HepG2 (cell line): ENCODE data around the gene SNX15. TPM values are rescaled to one million over a fixed set of nuclear protein-coding genes. Genes with fewer than 3 reads are reported as not detected.

ENCODE experiments used
- ATAC-seq: fragments of 200-7000 bp; cut with Tn5 transposase; 3 replicates; pipeline ENCODE4 v1.9.1; 2020; ENCODE audit warnings: mild to moderate bottlenecking, moderate library complexity
- BruUV-seq: library from RNA; stranded (reverse); fragments of 400-500 nt; replicated peaks from 2 replicates; lab custom pipeline; 2021; lab: Mats Ljungman, UMichigan
- CTCF ChIA-PET: fragments of 300-600 bp; formaldehyde crosslinking; extraction: SDS; loops from one replicate; lab custom pipeline; 2021; ENCODE audit warnings: low total read pairs, inconsistent platforms, low intra/inter-chr PET ratio; lab: Yijun Ruan, JAX
- POLR2A ChIA-PET: fragments of 350-600 bp; sonication (Branson Sonifier 250); formaldehyde crosslinking; loops from one replicate; lab custom pipeline; 2020; ENCODE audit warnings: antibody characterized with exemption, inconsistent platforms; lab: Yijun Ruan, JAX
- DNase-seq: peaks from one replicate; pipeline ENCODE4 v3.0.0-alpha.2; 2015; ENCODE audit warnings: low spot score
- FAIRE-seq: peaks from 3 replicates; lab custom pipeline; 2011; peaks lifted over from hg19 to GRCh38; lab: Jason Lieb, UNC
- H2AFZ ChIP-seq: one replicate; pipeline ENCODE4 v1.6.1; 2011; ENCODE audit warnings: low read length, inconsistent platforms
- H3K27ac ChIP-seq: fragments of 300-600 bp; 3 replicates; pipeline ENCODE4 v1.8.0; 2011; ENCODE audit warnings: mixed run types, mild to moderate bottlenecking, mixed read lengths, low read length, inconsistent platforms; ENCODE audit not compliant: insufficient read depth; ENCODE audit errors: extremely low read length
- H3K27me3 ChIP-seq, 2 experiments: fragments of 200-600 bp in 1 of 2; 2 replicates in 1 of 2; 3 replicates in 1 of 2; pipeline versions ENCODE4 v1.6.0 to v1.8.0; 2011; ENCODE audit warnings: low read length in 2 of 2, mild to moderate bottlenecking in 2 of 2, moderate library complexity in 2 of 2, inconsistent platforms in 1 of 2; ENCODE audit not compliant: insufficient read depth in 2 of 2, control insufficient read depth in 1 of 2
- H3K36me3 ChIP-seq, 2 experiments: fragments of 200-600 bp in 1 of 2; replicated peaks in 1 of 2; 2 replicates in 1 of 2; 3 replicates in 1 of 2; pipeline versions ENCODE4 v1.5.1 to v1.8.0; 2011; ENCODE audit warnings: low read length in 2 of 2, inconsistent platforms in 1 of 2; ENCODE audit not compliant: insufficient read depth in 2 of 2, control insufficient read depth in 1 of 2
- H3K4me1 ChIP-seq: 2 replicates; pipeline ENCODE4 v1.5.1; 2012; ENCODE audit warnings: low read length, inconsistent platforms; ENCODE audit not compliant: insufficient read depth
- H3K4me2 ChIP-seq: 2 replicates; pipeline ENCODE4 v1.6.0; 2011; ENCODE audit warnings: low read depth, low read length, inconsistent platforms
- H3K4me3 ChIP-seq, 3 experiments: fragments of 200-600 bp in 1 of 3; sonication (generic), shearing (Covaris generic) in 1 of 3; replicated peaks in 1 of 3; 2 replicates each; pipeline ENCODE4 v1.5.1; 2011 to 2016; ENCODE audit warnings: low read length in 3 of 3, inconsistent platforms in 2 of 3, low read depth in 2 of 3, mild to moderate bottlenecking in 2 of 3, control low read depth in 1 of 3, mixed read lengths in 1 of 3; ENCODE audit not compliant: insufficient read depth in 1 of 3
- H3K79me2 ChIP-seq: one replicate; pipeline ENCODE4 v1.6.1; 2011; ENCODE audit warnings: low read length, inconsistent platforms; ENCODE audit not compliant: insufficient read depth
- H3K9ac ChIP-seq: 2 replicates; pipeline ENCODE4 v1.6.0; 2011; ENCODE audit warnings: mild to moderate bottlenecking, low read depth, low read length, inconsistent platforms; ENCODE audit not compliant: insufficient read depth
- H3K9me3 ChIP-seq: 2 replicates; pipeline ENCODE4 v1.5.1; 2012; ENCODE audit warnings: mild to moderate bottlenecking, low read length
- H4K20me1 ChIP-seq: 2 replicates; pipeline ENCODE4 v1.6.0; 2011; ENCODE audit warnings: inconsistent platforms, mild to moderate bottlenecking, low read length, moderate library complexity; ENCODE audit not compliant: insufficient read depth
- BATF2 ChIP-seq: sonication (generic); formaldehyde crosslinking; IDR thresholded peaks from 2 replicates; pipeline ENCODE4 v1.8.0; 2022; ENCODE audit warnings: mild to moderate bottlenecking, missing genetic modification reagents, moderate library complexity
- BCL3 ChIP-seq: sonication (generic); formaldehyde crosslinking; IDR thresholded peaks from 2 replicates; pipeline ENCODE4 v1.5.1; 2020; ENCODE audit warnings: mild to moderate bottlenecking, missing genetic modification reagents, moderate library complexity
- CCAR2 ChIP-seq: fragments of 200-400 bp; formaldehyde crosslinking; optimal IDR thresholded peaks from 2 replicates; pipeline ENCODE3; 2018; ENCODE audit warnings: low read depth, mild to moderate bottlenecking, low read length, moderate library complexity
- E2F1 ChIP-seq: sonication (generic); formaldehyde crosslinking; IDR thresholded peaks from 2 replicates; pipeline ENCODE4 v1.5.0; 2020; ENCODE audit warnings: missing genetic modification reagents
- GZF1 ChIP-seq: sonication (generic); formaldehyde crosslinking; IDR thresholded peaks from 2 replicates; pipeline ENCODE4 v1.5.1; 2020; ENCODE audit warnings: mild to moderate bottlenecking, missing genetic modification reagents
- IKZF5 ChIP-seq: IDR thresholded peaks from 2 replicates; pipeline ENCODE4 v1.6.1; 2018; ENCODE audit warnings: missing genetic modification reagents, mild to moderate bottlenecking, missing compliant biosample characterization
- ISX ChIP-seq: sonication (generic); formaldehyde crosslinking; conservative IDR thresholded peaks from 2 replicates; pipeline ENCODE4 v1.5.0; 2020; ENCODE audit warnings: missing genetic modification reagents
- MAFK ChIP-seq, 2 experiments: IDR thresholded peaks in 1 of 2; conservative IDR thresholded peaks in 1 of 2; 2 replicates each; pipeline ENCODE4 v1.6.1; 2011; ENCODE audit warnings: improper control_type of control experiment in 2 of 2, low read length in 2 of 2
- MAX ChIP-seq: IDR thresholded peaks from 2 replicates; pipeline ENCODE4 v1.6.1; 2012; ENCODE audit warnings: inconsistent platforms
- PHF21A ChIP-seq: sonication (generic); formaldehyde crosslinking; IDR thresholded peaks from 2 replicates; pipeline ENCODE4 v1.5.0; 2020; ENCODE audit warnings: mild to moderate bottlenecking, missing genetic modification reagents
- RARA ChIP-seq: IDR thresholded peaks from 2 replicates; pipeline ENCODE4 v1.6.1; 2016; ENCODE audit warnings: missing genetic modification reagents, missing compliant biosample characterization
- U2AF2 ChIP-seq: fragments of 200-400 bp; formaldehyde crosslinking; IDR thresholded peaks from 2 replicates; pipeline ENCODE4 v1.6.1; 2017; ENCODE audit warnings: low read depth, mild to moderate bottlenecking, low read length
- ZMAT3 ChIP-seq: sonication (generic); formaldehyde crosslinking; conservative IDR thresholded peaks from 2 replicates; pipeline ENCODE4 v1.7.0; 2021; ENCODE audit warnings: missing genetic modification reagents
- ZNF460 ChIP-seq: sonication (generic); formaldehyde crosslinking; IDR thresholded peaks from 2 replicates; pipeline ENCODE4 v1.5.1; 2020; ENCODE audit warnings: missing genetic modification reagents, mild to moderate bottlenecking, borderline replicate concordance
- ZNF550 ChIP-seq: sonication (generic); formaldehyde crosslinking; IDR thresholded peaks from 2 replicates; pipeline ENCODE4 v1.4.0; 2020; ENCODE audit warnings: mild to moderate bottlenecking, missing genetic modification reagents, borderline replicate concordance
- ZNF704 ChIP-seq: sonication (generic); formaldehyde crosslinking; IDR thresholded peaks from 2 replicates; pipeline ENCODE4 v1.8.1; 2023; ENCODE audit warnings: mild to moderate bottlenecking, inconsistent platforms, moderate library complexity, missing genetic modification reagents, borderline replicate concordance
- WGBS: methylation state at CpG from one replicate; pipeline ENCODE4 v1.1.6; 2017; ENCODE audit warnings: low lambda C conversion rate; 5-methylcytosine and 5-hydroxymethylcytosine counted together
- in situ Hi-C: cut with HindIII; loops from 2 replicates; pipeline ENCODE4 v1.10.0; 2017; ENCODE audit warnings: low pct_unique_long_range_greater_than_20kb; ENCODE audit not compliant: extremely low pct_ligation_motif_present
- intact Hi-C: fragments of 100-400 bp; cut with micrococcal nuclease; formaldehyde crosslinking; loops from one replicate; pipeline ENCODE4 v1.10.0; 2022; ENCODE audit not compliant: unreplicated experiment
- polyA plus RNA-seq, 8 experiments: library from polyadenylated mRNA; depleted of rRNA in 3 of 8; stranded (reverse) in 7 of 8; unstranded in 1 of 8; fragments of >200 nt; fragmentation: Illumina TruSeq in 4 of 8; extraction: Trizol in 4 of 8; gene quantifications; 2 replicates each; pipeline versions ENCODE4 v1.2.1 to v1.2.3, GENCODE V29; 2011 to 2016; ENCODE audit warnings: low read depth in 4 of 8, missing spikeins in 1 of 8, mixed read lengths in 1 of 8; ENCODE audit not compliant: insufficient read depth in 1 of 8
- total RNA-seq, 5 experiments: library from RNA; depleted of rRNA; stranded (reverse); fragments of >200 nt; fragmentation: Illumina TruSeq; extraction: Trizol; gene quantifications; 2 replicates each; pipeline ENCODE4 v1.2.3, GENCODE V29; 2016; ENCODE audit warnings: low read depth in 1 of 5

Gene SNX15
- total and polyA plus RNA-seq, 2 of the 13 experiments (the other 11 are each of a cell fraction or from before 2014, with no cell fraction given) = 19.1 to 22.6 TPM

GRCh38 chr11:64987998-64988854 lies 39.0 kb upstream of the SNX15 start:
- ATAC-seq (peak; percentile 84), FAIRE-seq (no peak), DNase-seq (no peak)
- ChIA-PET POLR2A (interaction anchor here (1.6 to 2.4 kb wide), 2 partner anchors 8 to 11 kb away, joined by 9 to 14 read pairs; partner anchors contain the start of gene BATF2), CTCF (no interaction called here)
- in situ Hi-C loops (no loop called here), intact Hi-C loops (no loop called here)
- Histone ChIP-seq H3K4me1 (peaks cover 49% of the 10 kb centered on the region), H3K9me3 (no peaks in the 10 kb centered on the region), H3K36me3 (no peaks in the 10 kb centered on the region; a peak in 1 of 5 replicates), H4K20me1 (no peaks in the 10 kb centered on the region), H3K4me3 (peak overlapping the region in 1 of 3 experiments; percentile 23; a peak in 2 of 6 replicates), H3K9ac (no peak overlapping the region), H2AFZ (no peak overlapping the region), H3K4me2 (peak overlapping the region; percentile 50), H3K27ac (peak overlapping the region; percentile 56), H3K27me3 (no peaks in the 10 kb centered on the region), H3K79me2 (no peaks in the 10 kb centered on the region)
- WGBS = 40% methylated on average over 6 of the region's 6 CpGs
- BruUV-seq = no TSS peak
- TF ChIP-seq E2F1 (CRISPR knock-in tag) = no peak
- TF ChIP-seq IKZF5 (CRISPR knock-in tag) = 0 out of 2 replicates have a peak, but pooled peaks have one; percentile 3
- TF ChIP-seq CCAR2 = no peak
- TF ChIP-seq ISX (CRISPR knock-in tag) = no peak
- TF ChIP-seq U2AF2 = no peak
- TF ChIP-seq MAFK (conservative IDR thresholded peaks at IDR 0.05 in 1 of 2, IDR thresholded peaks at IDR 0.05 in 1 of 2; ENCODE audit: low read length in 2 of 2) = 0 out of 4 replicates have a peak, but pooled peaks of 1 of the 2 experiments have one; percentile 2
- peak; percentile 35; the same call in 1 of the 2 replicates for TF ChIP-seq PHF21A (CRISPR knock-in tag)
- TF ChIP-seq GZF1 = no peak
- no peak for TF ChIP-seq BATF2
- TF ChIP-seq RARA (CRISPR knock-in tag) = 0 out of 2 replicates have a peak, but pooled peaks have one; percentile 6
- no peak for TF ChIP-seq ZMAT3
- TF ChIP-seq MAX = peak; percentile 52; the same call in 1 of the 2 replicates
- TF ChIP-seq ZNF704 (CRISPR knock-in tag) = no peak
- no peak for TF ChIP-seq BCL3 (CRISPR knock-in tag)
- TF ChIP-seq ZNF550 (CRISPR knock-in tag) = no peak
- TF ChIP-seq ZNF460 (CRISPR knock-in tag) = no peak
